Mesendoderm (in vitro differentiated cells): ENCODE data around the gene CCNT1.

Experiments used
- DNase-seq: peaks from one replicate; pipeline ENCODE4 v3.0.0; 2013
- H2AK5ac ChIP-seq: 2 replicates; pipeline ENCODE4 v1.6.1; 2013; ENCODE audit warnings: low read length, inconsistent platforms
- H2BK120ac ChIP-seq: 2 replicates; pipeline ENCODE4 v1.6.1; 2013; ENCODE audit warnings: low read depth, mild to moderate bottlenecking, low read length, moderate library complexity, mixed read lengths
- H2BK15ac ChIP-seq: replicated peaks from 2 replicates; pipeline ENCODE4 v1.6.1; 2013; ENCODE audit warnings: low read depth, mild to moderate bottlenecking, moderate library complexity
- H2BK5ac ChIP-seq: 2 replicates; pipeline ENCODE4 v1.6.1; 2013; ENCODE audit warnings: low read length, inconsistent platforms
- H3K18ac ChIP-seq: 2 replicates; pipeline ENCODE4 v1.6.1; 2013; ENCODE audit warnings: mild to moderate bottlenecking, low read length, mixed read lengths
- H3K23ac ChIP-seq: one replicate; pipeline ENCODE4 v1.6.1; 2013; ENCODE audit warnings: low read length
- H3K27ac ChIP-seq: 2 replicates; pipeline ENCODE4 v1.5.1; 2013; ENCODE audit warnings: low read depth, mild to moderate bottlenecking, inconsistent platforms, low read length, moderate library complexity
- H3K27me3 ChIP-seq: 2 replicates; pipeline ENCODE4 v1.6.1; 2013; ENCODE audit warnings: low read length, control low read depth, mild to moderate bottlenecking, inconsistent platforms; ENCODE audit not compliant: insufficient read depth, poor library complexity
- H3K36me3 ChIP-seq: 2 replicates; pipeline ENCODE4 v1.6.1; 2013; ENCODE audit warnings: low read length, inconsistent platforms; ENCODE audit not compliant: control insufficient read depth, insufficient read depth
- H3K4ac ChIP-seq: one replicate; pipeline ENCODE4 v1.6.1; 2013; ENCODE audit warnings: low read depth, mild to moderate bottlenecking, low read length, moderate library complexity
- H3K4me1 ChIP-seq: 2 replicates; pipeline ENCODE4 v1.6.1; 2013; ENCODE audit warnings: low read depth, low read length, inconsistent platforms; ENCODE audit not compliant: control insufficient read depth
- H3K4me2 ChIP-seq: 2 replicates; pipeline ENCODE4 v1.6.1; 2013; ENCODE audit warnings: low read length
- H3K4me3 ChIP-seq: 2 replicates; pipeline ENCODE4 v1.5.1; 2013; ENCODE audit warnings: mild to moderate bottlenecking, low read length
- H3K56ac ChIP-seq: one replicate; pipeline ENCODE4 v1.6.1; 2013; ENCODE audit warnings: low read length
- H3K79me1 ChIP-seq: 2 replicates; pipeline ENCODE4 v1.6.1; 2013; ENCODE audit warnings: low read length, inconsistent platforms
- H3K79me2 ChIP-seq: 2 replicates; pipeline ENCODE4 v1.6.1; 2013; ENCODE audit warnings: mild to moderate bottlenecking, low read length; ENCODE audit not compliant: control insufficient read depth, insufficient read depth
- H3K9ac ChIP-seq: 2 replicates; pipeline ENCODE4 v1.6.1; 2013; ENCODE audit warnings: low read length, inconsistent platforms
- H4K5ac ChIP-seq: one replicate; pipeline ENCODE4 v1.6.1; 2013; ENCODE audit warnings: low read length
- H4K8ac ChIP-seq: one replicate; pipeline ENCODE4 v1.6.1; 2013; ENCODE audit warnings: low read depth, mild to moderate bottlenecking, control low read depth, low read length, moderate library complexity
- WGBS: extraction: QIAGEN DNeasy Blood & Tissue Kit; methylation state at CpG from one replicate; pipeline ENCODE4 v1.1.7; 2013; ENCODE audit warnings: low lambda C conversion rate, missing lambda C conversion rate; ENCODE audit not compliant: insufficient coverage; ENCODE audit errors: extremely low coverage; 5-methylcytosine and 5-hydroxymethylcytosine counted together

Gene CCNT1

GRCh38 chr12:48750769-48751356 is 34.4 kb upstream of the CCNT1 start:
- no peak overlapping the region for H3K56ac ChIP-seq
- H3K9ac ChIP-seq = no peak overlapping the region
- no peak overlapping the region for H3K27ac ChIP-seq
- H2BK5ac ChIP-seq = no peak overlapping the region
- no peaks in the 10 kb centered on the region for H3K79me1 ChIP-seq
- no peak for DNase-seq
- H4K8ac ChIP-seq = no peak overlapping the region
- H3K79me2 ChIP-seq = no peaks in the 10 kb centered on the region
- no peak overlapping the region for H2AK5ac ChIP-seq
- no peak overlapping the region for H2BK120ac ChIP-seq
- H3K27me3 ChIP-seq = no peaks in the 10 kb centered on the region
- H3K4ac ChIP-seq = no peak overlapping the region
- no peak overlapping the region for H3K18ac ChIP-seq
- H3K4me3 ChIP-seq = no peak overlapping the region
- no peak overlapping the region for H4K5ac ChIP-seq
- no peak overlapping the region for H3K23ac ChIP-seq
- no CpG with 5 or more reads among the region's 2 CpGs for WGBS
- no peaks in the 10 kb centered on the region for H3K36me3 ChIP-seq
- H3K4me2 ChIP-seq = no peak overlapping the region
- no peak overlapping the region for H2BK15ac ChIP-seq
- no peaks in the 10 kb centered on the region for H3K4me1 ChIP-seq

- Histone ChIP-seq H3K4me1 (no peaks in the 10 kb centered on the region), H3K56ac (no peak overlapping the region), H3K4ac (no peak overlapping the region), H3K27me3 (no peaks in the 10 kb centered on the region), H2BK15ac (no peak overlapping the region), H3K79me1 (no peaks in the 10 kb centered on the region), H2BK5ac (no peak overlapping the region), H2BK120ac (no peak overlapping the region), H3K23ac (no peak overlapping the region), H3K4me2 (no peak overlapping the region), H3K27ac (no peak overlapping the region), H3K18ac (no peak overlapping the region), H4K8ac (no peak overlapping the region), H4K5ac (no peak overlapping the region), H2AK5ac (no peak overlapping the region), H3K36me3 (no peaks in the 10 kb centered on the region), H3K4me3 (no peak overlapping the region), H3K9ac (no peak overlapping the region), H3K79me2 (no peaks in the 10 kb centered on the region)
- DNase-seq = no peak
- no CpG with 5 or more reads among the region's 1 CpG for WGBS
Observed at GRCh38 chr12:48750215-48750614, 33.7 kb upstream of the CCNT1 start.

- H3K27ac ChIP-seq = no peak overlapping the region
- no CpG with 5 or more reads among the region's 9 CpGs for WGBS
- no peak overlapping the region for H3K56ac ChIP-seq
- H2BK120ac ChIP-seq = no peak overlapping the region
- H3K23ac ChIP-seq = no peak overlapping the region
- no peak overlapping the region for H4K8ac ChIP-seq
- no peaks in the 10 kb centered on the region for H3K27me3 ChIP-seq
- H3K4ac ChIP-seq = no peak overlapping the region
- H2BK15ac ChIP-seq = no peak overlapping the region
- no peaks in the 10 kb centered on the region for H3K79me2 ChIP-seq
- H3K4me2 ChIP-seq = no peak overlapping the region
- H2AK5ac ChIP-seq = no peak overlapping the region
- no peak overlapping the region for H3K18ac ChIP-seq
- H3K36me3 ChIP-seq = no peaks in the 10 kb centered on the region
- H2BK5ac ChIP-seq = no peak overlapping the region
- no peak overlapping the region for H3K4me3 ChIP-seq
- no peak for DNase-seq
- no peak overlapping the region for H4K5ac ChIP-seq
- no peak overlapping the region for H3K9ac ChIP-seq
- no peaks in the 10 kb centered on the region for H3K4me1 ChIP-seq
- H3K79me1 ChIP-seq = no peaks in the 10 kb centered on the region
Observed at GRCh38 chr12:48744251-48745008, 27.9 kb upstream of the CCNT1 start.

- no peaks in the 10 kb centered on the region for H3K4me1 ChIP-seq
- no peaks in the 10 kb centered on the region for H3K27me3 ChIP-seq
- no peak overlapping the region for H3K56ac ChIP-seq
- no peak overlapping the region for H2BK15ac ChIP-seq
- no peaks in the 10 kb centered on the region for H3K36me3 ChIP-seq
- H4K5ac ChIP-seq = no peak overlapping the region
- H4K8ac ChIP-seq = no peak overlapping the region
- H3K79me2 ChIP-seq = no peaks in the 10 kb centered on the region
- no peak overlapping the region for H3K4me3 ChIP-seq
- H2BK5ac ChIP-seq = no peak overlapping the region
- no peak overlapping the region for H3K27ac ChIP-seq
- no peak overlapping the region for H2AK5ac ChIP-seq
- H3K18ac ChIP-seq = no peak overlapping the region
- H3K79me1 ChIP-seq = no peaks in the 10 kb centered on the region
- H2BK120ac ChIP-seq = no peak overlapping the region
- no peak for DNase-seq
- H3K9ac ChIP-seq = no peak overlapping the region
- H3K23ac ChIP-seq = no peak overlapping the region
- H3K4me2 ChIP-seq = no peak overlapping the region
- no CpG with 5 or more reads among the region's 5 CpGs for WGBS
- H3K4ac ChIP-seq = no peak overlapping the region
Observed at GRCh38 chr12:48739618-48740269, 23.2 kb upstream of the CCNT1 start.

GRCh38 chr12:48736456-48736855 is 19.9 kb upstream of the CCNT1 start:
- no peak overlapping the region for H2AK5ac ChIP-seq
- no peak overlapping the region for H3K4ac ChIP-seq
- no peaks in the 10 kb centered on the region for H3K36me3 ChIP-seq
- no peak overlapping the region for H2BK5ac ChIP-seq
- DNase-seq = no peak
- H3K4me1 ChIP-seq = no peaks in the 10 kb centered on the region
- no peak overlapping the region for H3K9ac ChIP-seq
- H2BK120ac ChIP-seq = no peak overlapping the region
- no peak overlapping the region for H3K23ac ChIP-seq
- H3K18ac ChIP-seq = no peak overlapping the region
- H3K4me2 ChIP-seq = no peak overlapping the region
- H3K56ac ChIP-seq = no peak overlapping the region
- no peaks in the 10 kb centered on the region for H3K79me1 ChIP-seq
- H4K5ac ChIP-seq = no peak overlapping the region
- no peaks in the 10 kb centered on the region for H3K27me3 ChIP-seq
- no peak overlapping the region for H4K8ac ChIP-seq
- no CpG with 5 or more reads among the region's 1 CpG for WGBS
- no peak overlapping the region for H2BK15ac ChIP-seq
- no peak overlapping the region for H3K4me3 ChIP-seq
- no peak overlapping the region for H3K27ac ChIP-seq
- H3K79me2 ChIP-seq = no peaks in the 10 kb centered on the region
